ENCODE data around the gene NDUFAF5. TPM values are rescaled to one million over a fixed set of nuclear protein-coding genes. Genes with fewer than 3 reads are reported as not detected.

Gene NDUFAF5
- total RNA-seq, 1 donor from 2014 or later = 32.6 TPM

DNA sequence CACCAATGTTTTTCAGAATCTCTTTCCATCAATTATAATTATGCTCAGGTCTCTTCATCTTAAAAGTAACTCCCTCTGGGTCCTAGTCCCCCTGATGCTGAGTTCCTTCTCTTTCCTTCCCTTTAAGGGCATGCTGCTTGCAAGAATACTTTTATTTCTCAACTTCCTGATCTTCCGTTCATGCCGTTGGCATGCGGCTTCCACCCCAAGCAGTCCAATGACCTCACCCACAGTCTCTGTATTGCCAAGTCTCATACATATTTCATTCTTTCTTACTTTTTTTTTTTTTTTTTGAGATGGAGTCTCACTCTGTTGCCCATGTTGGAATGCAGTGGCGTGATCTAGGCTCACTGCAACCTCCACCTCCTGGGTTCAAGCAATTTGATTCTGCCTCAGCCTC lies 83.5 kb downstream of the NDUFAF5 start:
- H3K27me3 Mint-ChIP-seq (ENCODE audit: low read depth) = no peaks in the 10 kb centered on the region
- no peaks in the 10 kb centered on the region for H3K36me3 Mint-ChIP-seq (ENCODE audit: low read depth)
- TF ChIP-seq, protein P1, sequence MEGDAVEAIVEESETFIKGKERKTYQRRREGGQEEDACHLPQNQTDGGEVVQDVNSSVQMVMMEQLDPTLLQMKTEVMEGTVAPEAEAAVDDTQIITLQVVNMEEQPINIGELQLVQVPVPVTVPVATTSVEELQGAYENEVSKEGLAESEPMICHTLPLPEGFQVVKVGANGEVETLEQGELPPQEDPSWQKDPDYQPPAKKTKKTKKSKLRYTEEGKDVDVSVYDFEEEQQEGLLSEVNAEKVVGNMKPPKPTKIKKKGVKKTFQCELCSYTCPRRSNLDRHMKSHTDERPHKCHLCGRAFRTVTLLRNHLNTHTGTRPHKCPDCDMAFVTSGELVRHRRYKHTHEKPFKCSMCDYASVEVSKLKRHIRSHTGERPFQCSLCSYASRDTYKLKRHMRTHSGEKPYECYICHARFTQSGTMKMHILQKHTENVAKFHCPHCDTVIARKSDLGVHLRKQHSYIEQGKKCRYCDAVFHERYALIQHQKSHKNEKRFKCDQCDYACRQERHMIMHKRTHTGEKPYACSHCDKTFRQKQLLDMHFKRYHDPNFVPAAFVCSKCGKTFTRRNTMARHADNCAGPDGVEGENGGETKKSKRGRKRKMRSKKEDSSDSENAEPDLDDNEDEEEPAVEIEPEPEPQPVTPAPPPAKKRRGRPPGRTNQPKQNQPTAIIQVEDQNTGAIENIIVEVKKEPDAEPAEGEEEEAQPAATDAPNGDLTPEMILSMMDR (conservative IDR thresholded peaks at IDR 0.05) = no peak

DNA sequence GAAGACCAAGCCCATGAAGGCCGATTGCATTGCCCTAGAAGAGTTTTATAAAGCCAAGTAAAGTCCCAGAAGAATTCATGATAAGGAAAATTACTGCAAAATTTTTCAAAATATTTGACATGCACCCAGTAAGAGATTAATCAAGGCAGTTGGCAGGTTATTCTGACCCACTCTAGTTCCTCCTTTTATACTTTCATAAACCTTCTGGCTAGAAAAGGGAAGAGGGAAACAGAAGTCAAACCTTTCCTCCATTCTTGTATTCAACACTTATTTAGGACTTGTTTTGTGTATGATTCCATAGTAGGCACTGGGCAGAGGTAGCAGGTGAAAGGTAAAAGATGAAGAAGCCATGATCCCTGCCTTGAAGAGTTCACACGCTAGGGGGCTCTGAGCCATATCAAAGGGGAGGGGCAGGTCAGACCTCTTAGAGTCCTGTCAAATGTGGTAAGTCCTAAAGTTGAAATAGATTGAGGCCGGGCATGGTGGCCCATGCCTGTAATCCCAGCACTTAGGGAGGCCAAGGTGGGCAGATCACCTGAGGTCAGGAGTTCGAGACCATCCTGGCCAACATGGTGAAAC lies 85.4 kb downstream of the NDUFAF5 start:
- Mint-ChIP-seq H3K27ac (ENCODE audit: unreplicated experiment) (no peak overlapping the region), H3K27me3 (ENCODE audit: low read depth) (no peaks in the 10 kb centered on the region), H3K36me3 (ENCODE audit: low read depth) (no peaks in the 10 kb centered on the region), H3K4me3 (no peak overlapping the region), H3K4me1 (peaks cover 22% of the 10 kb centered on the region), H3K9me3 (no peaks in the 10 kb centered on the region)
- DNase-seq (ENCODE audit: low read depth, low spot score) = no peak
- TF ChIP-seq, protein P1 (conservative IDR thresholded peaks at IDR 0.05) = no peak

More for the DNA sequence above, 83.5 kb downstream of the NDUFAF5 start:
- Mint-ChIP-seq H3K9me3 (no peaks in the 10 kb centered on the region), H3K27ac (ENCODE audit: unreplicated experiment) (no peak overlapping the region), H3K4me1 (peaks cover 9% of the 10 kb centered on the region), H3K4me3 (no peak overlapping the region)
- no peak for DNase-seq (ENCODE audit: low read depth, low spot score)

Other genes with a start within 250 kb of the NDUFAF5 start
- 7.7 and 10.5 TPM in 2 replicates for gene TASP1, start 146.1 kb upstream of the NDUFAF5 start, total RNA-seq
- gene ESF1, start 109 bp upstream of the NDUFAF5 start, total RNA-seq = 18.9 and 20.7 TPM in 2 replicates
- not detected in 2 replicates for gene SEL1L2, start 205.6 kb downstream of the NDUFAF5 start, total RNA-seq
- 4.0 and 6.4 TPM in 2 replicates for gene MACROD2, start 210.5 kb downstream of the NDUFAF5 start, total RNA-seq

Data from neural crest cell (in vitro differentiated cells).